Globus pallidus (tissue), 1 donor: ENCODE measurements around the gene PLIN5.

Experiments
- DNase-seq: peaks from one replicate; pipeline ENCODE4 v3.0.0-alpha.2; 2015; ENCODE audit warnings: low spot score

Gene PLIN5

GRCh38 chr19:4491446-4491845 lies 43.6 kb downstream of the PLIN5 start:
- no peak for DNase-seq

- no peak for DNase-seq
These were observed 46.5 kb downstream of the PLIN5 start for GRCh38 chr19:4488496-4488895.

- no peak for DNase-seq
These were observed 47.5 kb downstream of the PLIN5 start for GRCh38 chr19:4487572-4487971.

GRCh38 chr19:4483385-4483784 lies 51.6 kb downstream of the PLIN5 start:
- DNase-seq, result no peak

- no peak for DNase-seq
These were observed 52.2 kb downstream of the PLIN5 start for GRCh38 chr19:4482721-4483364.

GRCh38 chr19:4477034-4477801 lies 57.8 kb downstream of the PLIN5 start:
- DNase-seq, result no peak

- peak; percentile 45 for DNase-seq
These were observed 60.5 kb downstream of the PLIN5 start for GRCh38 chr19:4474514-4475022.

GRCh38 chr19:4473763-4474513 lies 61.1 kb downstream of the PLIN5 start:
- no peak for DNase-seq

- no peak for DNase-seq
These were observed 61.8 kb downstream of the PLIN5 start for GRCh38 chr19:4473011-4473762.
